Kidney epithelial cell (primary cell): ENCODE results near the gene DPCD. TPM values are rescaled to one million over a fixed set of nuclear protein-coding genes. Genes with fewer than 3 reads are reported as not detected.

ENCODE experiments used
- DNase-seq: peaks from one replicate; pipeline ENCODE4 v3.0.0-alpha.2; 2010; ENCODE audit warnings: low read depth
- H3K27me3 ChIP-seq: 2 replicates; pipeline ENCODE4 v1.6.0; 2011; ENCODE audit warnings: low read length; ENCODE audit not compliant: control insufficient read depth, insufficient read depth
- H3K36me3 ChIP-seq: 2 replicates; pipeline ENCODE4 v1.5.1; 2011; ENCODE audit warnings: low read length; ENCODE audit not compliant: control insufficient read depth, insufficient read depth
- H3K4me3 ChIP-seq: 2 replicates; pipeline ENCODE4 v1.5.1; 2011; ENCODE audit warnings: low read depth, mild to moderate bottlenecking, control low read depth, low read length
- CTCF ChIP-seq: IDR thresholded peaks from 2 replicates; pipeline ENCODE4 v1.5.1; 2011; ENCODE audit warnings: mild to moderate bottlenecking, moderate library complexity, low read length, control low read depth, inconsistent platforms; ENCODE audit not compliant: insufficient read depth, poor library complexity, severe bottlenecking
- total RNA-seq: library from RNA; depleted of rRNA; stranded (reverse); fragments of >200 nt; gene quantifications from 2 replicates; pipeline ENCODE4 v1.2.3, GENCODE V29; 2015

Gene DPCD
- total RNA-seq, 1 donor from 2014 or later, result 51.4 TPM

GRCh38 chr10:101575091-101575490 lies 13.0 kb upstream of the DPCD start:
- Histone ChIP-seq H3K4me3 (no peak overlapping the region), H3K36me3 (no peaks in the 10 kb centered on the region), H3K27me3 (peaks cover 25% of the 10 kb centered on the region)
- DNase-seq, result no peak
- TF ChIP-seq CTCF, result no peak

GRCh38 chr10:101575580-101576210 lies 12.4 kb upstream of the DPCD start:
- H3K36me3 ChIP-seq, result no peaks in the 10 kb centered on the region
- no peak for DNase-seq
- peaks cover 24% of the 10 kb centered on the region for H3K27me3 ChIP-seq
- no peak overlapping the region for H3K4me3 ChIP-seq
- no peak for TF ChIP-seq CTCF

- no peak for DNase-seq
Measured at GRCh38 chr10:101576211-101576863, 11.8 kb upstream of the DPCD start.

GRCh38 chr10:101577121-101577871 lies 10.8 kb upstream of the DPCD start:
- no peak for DNase-seq
- peaks cover 14% of the 10 kb centered on the region for H3K27me3 ChIP-seq
- H3K36me3 ChIP-seq, result no peaks in the 10 kb centered on the region
- TF ChIP-seq CTCF, result no peak
- H3K4me3 ChIP-seq, result no peak overlapping the region

More at GRCh38 chr10:101576211-101576863, 11.8 kb upstream of the DPCD start:
- Histone ChIP-seq H3K27me3 (peaks cover 19% of the 10 kb centered on the region), H3K36me3 (no peaks in the 10 kb centered on the region), H3K4me3 (no peak overlapping the region)
- TF ChIP-seq CTCF, result no peak

GRCh38 chr10:101578192-101578591 lies 9.9 kb upstream of the DPCD start:
- H3K36me3 ChIP-seq, result no peaks in the 10 kb centered on the region
- peaks cover 10% of the 10 kb centered on the region for H3K27me3 ChIP-seq
- H3K4me3 ChIP-seq, result no peak overlapping the region
- DNase-seq, result no peak
- no peak for TF ChIP-seq CTCF
